Measurements from ENCODE around the gene SF3A2. TPM values are rescaled to one million over a fixed set of nuclear protein-coding genes. Genes with fewer than 3 reads are reported as not detected.
A peak's percentile ranks its signal among the peaks of the same experiment; 100 is the strongest.

The SF3A2 gene
- total and polyA plus RNA-seq, 4 donors = 29.2 to 97.8 (median 56.3) TPM

- H3K4me3 ChIP-seq (ENCODE audit: low read depth, low read length) = no peak overlapping the region
- WGBS (ENCODE audit: insufficient coverage) = 72% methylated on average over 26 of the region's 28 CpGs
- H3K4me1 ChIP-seq (ENCODE audit: control insufficient read depth, insufficient read depth, low read length) = peaks cover 28% of the 10 kb centered on the region
- H3K9me3 ChIP-seq (ENCODE audit: control insufficient read depth, insufficient read depth, low read length) = no peaks in the 10 kb centered on the region
- peaks cover 4% of the 10 kb centered on the region for H3K36me3 ChIP-seq (ENCODE audit: control insufficient read depth, insufficient read depth, low read length)
- no peak for DNase-seq (ENCODE audit: low read depth in 4 of 6, low spot score in 6 of 6)
- peaks cover 53% of the 10 kb centered on the region for H3K27me3 ChIP-seq (ENCODE audit: control insufficient read depth, insufficient read depth, low read length)
- H3K27ac ChIP-seq (ENCODE audit: low read depth, low read length) = no peak overlapping the region
These were observed 52.4 kb downstream of the SF3A2 start for GRCh38 chr19:2288818-2289713.

DNA sequence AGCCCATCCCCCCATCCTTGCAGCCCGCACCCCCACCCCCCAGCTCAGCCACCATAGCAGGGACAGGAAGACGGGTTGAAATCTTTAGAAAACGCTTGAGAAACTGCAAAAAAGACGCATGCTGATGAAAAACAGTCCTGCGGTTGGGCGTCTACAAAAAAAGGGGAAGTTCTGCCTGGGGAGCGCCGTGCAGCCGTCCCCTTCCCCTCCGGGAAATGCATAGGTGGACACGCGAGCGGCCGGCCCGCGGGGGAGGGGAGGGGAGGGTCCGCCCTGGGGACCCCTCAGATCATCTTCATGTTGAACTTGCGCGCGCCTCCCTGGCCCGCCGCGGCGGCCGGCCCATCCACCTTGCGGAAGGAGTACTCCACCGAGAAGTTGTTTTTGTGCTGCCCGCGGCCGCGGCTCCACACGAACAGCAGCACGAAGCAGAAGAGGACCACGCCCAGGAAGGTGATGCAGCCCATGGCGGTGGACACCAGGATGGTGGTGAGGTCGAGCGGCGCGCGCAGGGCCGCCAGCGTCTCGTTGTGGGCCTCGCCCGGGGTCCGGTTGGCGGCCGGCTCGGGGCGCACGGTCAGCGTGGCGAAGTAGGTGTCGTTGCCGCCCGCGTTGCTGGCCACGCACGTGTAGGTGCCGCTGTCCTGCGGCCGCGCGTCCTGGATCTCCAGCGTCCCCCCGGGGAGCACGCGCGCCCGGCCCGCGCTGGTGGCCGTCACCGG, 53.3 kb downstream of the SF3A2 start:
- Histone ChIP-seq H3K27me3 (ENCODE audit: control insufficient read depth, insufficient read depth, low read length) (peaks cover 59% of the 10 kb centered on the region), H3K4me1 (ENCODE audit: control insufficient read depth, insufficient read depth, low read length) (peaks cover 36% of the 10 kb centered on the region), H3K27ac (ENCODE audit: low read depth, low read length) (no peak overlapping the region), H3K9me3 (ENCODE audit: control insufficient read depth, insufficient read depth, low read length) (no peaks in the 10 kb centered on the region), H3K36me3 (ENCODE audit: control insufficient read depth, insufficient read depth, low read length) (peaks cover 4% of the 10 kb centered on the region), H3K4me3 (ENCODE audit: low read depth, low read length) (no peak overlapping the region)
- no peak for DNase-seq (ENCODE audit: low read depth in 4 of 6, low spot score in 6 of 6)
- 4% methylated on average over 69 of the region's 74 CpGs for WGBS (ENCODE audit: insufficient coverage)

GRCh38 chr19:2290441-2291184, 54.0 kb downstream of the SF3A2 start:
- H3K4me3 ChIP-seq (ENCODE audit: low read depth, low read length) = no peak overlapping the region
- H3K4me1 ChIP-seq (ENCODE audit: control insufficient read depth, insufficient read depth, low read length) = peaks cover 43% of the 10 kb centered on the region
- H3K27me3 ChIP-seq (ENCODE audit: control insufficient read depth, insufficient read depth, low read length) = peaks cover 59% of the 10 kb centered on the region
- DNase-seq (ENCODE audit: low read depth in 4 of 6, low spot score in 6 of 6) = peak in 1 of 6 donors; percentile 8
- peaks cover 4% of the 10 kb centered on the region for H3K36me3 ChIP-seq (ENCODE audit: control insufficient read depth, insufficient read depth, low read length)
- 5% methylated on average over 82 of the region's 82 CpGs for WGBS (ENCODE audit: insufficient coverage)
- no peaks in the 10 kb centered on the region for H3K9me3 ChIP-seq (ENCODE audit: control insufficient read depth, insufficient read depth, low read length)
- H3K27ac ChIP-seq (ENCODE audit: low read depth, low read length) = no peak overlapping the region

DNA sequence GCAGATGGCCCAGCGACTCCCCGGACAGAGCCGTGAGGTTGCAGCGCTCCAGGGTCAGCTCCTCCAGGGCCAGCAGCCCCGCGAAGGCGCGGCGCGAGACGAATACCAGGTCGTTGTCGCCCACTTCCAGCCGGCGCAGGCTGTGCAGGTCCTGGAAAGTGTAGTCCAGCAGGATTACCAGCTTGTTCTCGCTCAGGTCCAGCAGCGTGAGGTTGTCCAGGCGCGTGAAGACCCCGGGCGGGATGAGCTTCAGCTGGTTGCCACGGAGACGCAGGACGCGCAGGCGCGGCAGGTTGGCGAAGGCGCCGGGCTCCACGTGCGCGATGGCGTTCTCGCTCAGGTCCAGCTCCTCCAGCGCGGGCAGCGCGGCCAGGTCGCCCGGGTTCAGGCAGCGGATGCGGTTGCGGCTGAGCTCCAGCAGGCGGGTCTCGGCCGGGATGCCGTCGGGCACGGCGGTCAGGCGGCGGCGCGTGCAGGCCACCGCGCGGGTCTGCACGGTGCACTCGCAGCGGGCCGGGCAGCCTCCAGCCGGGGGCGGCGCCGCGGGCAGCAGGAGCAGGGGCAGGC, 54.6 kb downstream of the SF3A2 start:
- peak in 2 of 6 donors; percentile 70 to 91 for DNase-seq (ENCODE audit: low read depth in 4 of 6, low spot score in 6 of 6)
- Histone ChIP-seq H3K27me3 (ENCODE audit: control insufficient read depth, insufficient read depth, low read length) (peaks cover 61% of the 10 kb centered on the region), H3K36me3 (ENCODE audit: control insufficient read depth, insufficient read depth, low read length) (peaks cover 4% of the 10 kb centered on the region), H3K9me3 (ENCODE audit: control insufficient read depth, insufficient read depth, low read length) (no peaks in the 10 kb centered on the region), H3K4me3 (ENCODE audit: low read depth, low read length) (no peak overlapping the region), H3K4me1 (ENCODE audit: control insufficient read depth, insufficient read depth, low read length) (peaks cover 47% of the 10 kb centered on the region), H3K27ac (ENCODE audit: low read depth, low read length) (no peak overlapping the region)
- WGBS (ENCODE audit: insufficient coverage) = under 1% methylated on average over 67 of the region's 67 CpGs

- Histone ChIP-seq H3K9me3 (ENCODE audit: control insufficient read depth, insufficient read depth, low read length) (no peaks in the 10 kb centered on the region), H3K27ac (ENCODE audit: low read depth, low read length) (peak overlapping the region; percentile 67), H3K36me3 (ENCODE audit: control insufficient read depth, insufficient read depth, low read length) (peaks cover 4% of the 10 kb centered on the region), H3K4me1 (ENCODE audit: control insufficient read depth, insufficient read depth, low read length) (peaks cover 38% of the 10 kb centered on the region), H3K4me3 (ENCODE audit: low read depth, low read length) (no peak overlapping the region), H3K27me3 (ENCODE audit: control insufficient read depth, insufficient read depth, low read length) (peaks cover 39% of the 10 kb centered on the region)
- 12% methylated on average over 26 of the region's 26 CpGs for WGBS (ENCODE audit: insufficient coverage)
- peak in 3 of 6 donors; percentile 31 to 73 (median 60) for DNase-seq (ENCODE audit: low read depth in 4 of 6, low spot score in 6 of 6)
These were observed 58.2 kb downstream of the SF3A2 start for GRCh38 chr19:2294687-2295335.

DNA sequence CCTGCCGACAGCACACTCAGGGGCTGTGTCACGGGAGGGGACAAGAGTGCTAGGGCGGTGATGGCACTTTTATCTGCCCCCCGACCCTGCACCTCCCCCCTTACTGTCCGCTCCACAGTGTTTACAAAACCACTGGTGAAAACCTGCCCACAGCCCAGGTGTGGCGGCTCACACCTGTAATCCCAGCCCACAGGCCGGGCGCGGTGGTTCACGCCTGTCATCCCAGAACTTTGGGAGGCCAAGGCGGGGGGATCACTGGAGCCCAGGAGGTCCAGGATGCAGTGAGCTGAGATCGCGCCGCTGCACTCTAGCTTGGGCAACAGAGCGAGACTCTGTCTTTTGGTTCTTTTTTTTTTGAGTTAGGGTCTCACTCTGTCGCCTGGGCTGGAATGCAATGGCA, 59.5 kb downstream of the SF3A2 start:
- no peaks in the 10 kb centered on the region for H3K9me3 ChIP-seq (ENCODE audit: control insufficient read depth, insufficient read depth, low read length)
- WGBS (ENCODE audit: insufficient coverage) = 87% methylated on average over 11 of the region's 16 CpGs
- peaks cover 2% of the 10 kb centered on the region for H3K36me3 ChIP-seq (ENCODE audit: control insufficient read depth, insufficient read depth, low read length)
- no peak overlapping the region for H3K4me3 ChIP-seq (ENCODE audit: low read depth, low read length)
- H3K4me1 ChIP-seq (ENCODE audit: control insufficient read depth, insufficient read depth, low read length) = peaks cover 26% of the 10 kb centered on the region
- H3K27me3 ChIP-seq (ENCODE audit: control insufficient read depth, insufficient read depth, low read length) = peaks cover 26% of the 10 kb centered on the region
- DNase-seq (ENCODE audit: low read depth in 4 of 6, low spot score in 6 of 6) = no peak
- H3K27ac ChIP-seq (ENCODE audit: low read depth, low read length) = no peak overlapping the region

Small RNA genes within 50 kb of the gene (small RNA-seq; reads per million reads assigned to genes)
- gene MIR1227 (ENCODE audit: low replicate concordance) = not detected

Other genes starting within 250 kb of the SF3A2 start
- 10 to 100 TPM; 45.6 to 49.9 TPM for gene BTBD2, start 221.1 kb upstream of the SF3A2 start, total RNA-seq
- 100 to 1,000 TPM; 172 to 183 TPM for gene BTBD2, start 221.1 kb upstream of the SF3A2 start, polyA plus RNA-seq (ENCODE audit: insufficient read length in 2 of 2)
- gene MKNK2, start 185.6 kb upstream of the SF3A2 start, total RNA-seq = 10 to 100 TPM; 22.2 to 61.2 TPM
- gene MKNK2, start 185.6 kb upstream of the SF3A2 start, polyA plus RNA-seq (ENCODE audit: insufficient read length in 2 of 2) = 10 to 100 TPM; 54.4 to 66.0 TPM
- 10 to 100 TPM; 13.3 to 15.1 TPM for gene MOB3A, start 140.5 kb upstream of the SF3A2 start, total RNA-seq
- 10 to 100 TPM; 30.8 to 39.4 TPM for gene MOB3A, start 140.5 kb upstream of the SF3A2 start, polyA plus RNA-seq (ENCODE audit: insufficient read length in 2 of 2)
- 10 to 100 TPM in 1 of 2 donors, 1 to 10 TPM in 1; 7.2 to 14.9 TPM for gene IZUMO4, start 139.9 kb upstream of the SF3A2 start, total RNA-seq
- 10 to 100 TPM; 17.3 to 20.3 TPM for gene IZUMO4, start 139.9 kb upstream of the SF3A2 start, polyA plus RNA-seq (ENCODE audit: insufficient read length in 2 of 2)
- 10 to 100 TPM; 65.1 to 70.6 TPM for gene AP3D1, start 85.3 kb upstream of the SF3A2 start, total RNA-seq
- 100 to 1,000 TPM; 156 to 165 TPM for gene AP3D1, start 85.3 kb upstream of the SF3A2 start, polyA plus RNA-seq (ENCODE audit: insufficient read length in 2 of 2)
- gene DOT1L, start 72.9 kb upstream of the SF3A2 start, total RNA-seq = 1 to 10 TPM; 5.3 to 8.2 TPM
- 10 to 100 TPM; 40.3 to 45.3 TPM for gene DOT1L, start 72.9 kb upstream of the SF3A2 start, polyA plus RNA-seq (ENCODE audit: insufficient read length in 2 of 2)
- gene PLEKHJ1, start 495 bp upstream of the SF3A2 start, total RNA-seq = 10 to 100 TPM; 46.5 to 70.9 TPM
- gene PLEKHJ1, start 495 bp upstream of the SF3A2 start, polyA plus RNA-seq (ENCODE audit: insufficient read length in 2 of 2) = 100 to 1,000 TPM in 1 of 2 donors, 10 to 100 TPM in 1; 97.5 to 106 TPM
- gene AMH, start 12.5 kb downstream of the SF3A2 start, total RNA-seq = 1 to 10 TPM; 2.8 to 3.3 TPM
- 10 to 100 TPM in 1 of 2 donors, 1 to 10 TPM in 1; 3.9 to 12.3 TPM for gene AMH, start 12.5 kb downstream of the SF3A2 start, polyA plus RNA-seq (ENCODE audit: insufficient read length in 2 of 2)
- gene JSRP1, start 19.6 kb downstream of the SF3A2 start, total RNA-seq = under 1 TPM; 0.33 to 0.69 TPM
- under 1 TPM; 0.74 to 0.90 TPM for gene JSRP1, start 19.6 kb downstream of the SF3A2 start, polyA plus RNA-seq (ENCODE audit: insufficient read length in 2 of 2)
- under 1 TPM in 1 of 2 donors, not detected in 1; 0.20 TPM for gene PEAK3, start 45.4 kb downstream of the SF3A2 start, total RNA-seq
- gene PEAK3, start 45.4 kb downstream of the SF3A2 start, polyA plus RNA-seq (ENCODE audit: insufficient read length in 2 of 2) = under 1 TPM; 0.11 to 0.16 TPM
- 1 to 10 TPM in 1 of 2 donors, under 1 TPM in 1; 0.94 to 2.9 TPM for gene LINGO3, start 71.3 kb downstream of the SF3A2 start, total RNA-seq
- gene LINGO3, start 71.3 kb downstream of the SF3A2 start, polyA plus RNA-seq (ENCODE audit: insufficient read length in 2 of 2) = 1 to 10 TPM; 6.3 to 7.4 TPM
- 100 to 1,000 TPM in 1 of 2 donors, 10 to 100 TPM in 1; 48.2 to 124 TPM for gene LSM7, start 91.8 kb downstream of the SF3A2 start, total RNA-seq
- 100 to 1,000 TPM; 154 to 165 TPM for gene LSM7, start 91.8 kb downstream of the SF3A2 start, polyA plus RNA-seq (ENCODE audit: insufficient read length in 2 of 2)
- 10 to 100 TPM; 30.2 to 45.3 TPM for gene SPPL2B, start 91.9 kb downstream of the SF3A2 start, total RNA-seq
- gene SPPL2B, start 91.9 kb downstream of the SF3A2 start, polyA plus RNA-seq (ENCODE audit: insufficient read length in 2 of 2) = 100 to 1,000 TPM; 101 to 140 TPM
- under 1 TPM; 0.33 to 0.59 TPM for gene TMPRSS9, start 123.4 kb downstream of the SF3A2 start, total RNA-seq
- 1 to 10 TPM; 2.1 to 3.8 TPM for gene TMPRSS9, start 123.4 kb downstream of the SF3A2 start, polyA plus RNA-seq (ENCODE audit: insufficient read length in 2 of 2)
- 10 to 100 TPM; 20.5 to 90.5 TPM for gene TIMM13, start 190.8 kb downstream of the SF3A2 start, total RNA-seq
- gene TIMM13, start 190.8 kb downstream of the SF3A2 start, polyA plus RNA-seq (ENCODE audit: insufficient read length in 2 of 2) = 100 to 1,000 TPM; 121 to 122 TPM
- gene LMNB2, start 220.1 kb downstream of the SF3A2 start, total RNA-seq = 10 to 100 TPM; 24.9 to 41.7 TPM
- gene LMNB2, start 220.1 kb downstream of the SF3A2 start, polyA plus RNA-seq (ENCODE audit: insufficient read length in 2 of 2) = 10 to 100 TPM; 56.8 to 57.8 TPM
- gene GADD45B, start 239.3 kb downstream of the SF3A2 start, total RNA-seq = 10 to 100 TPM; 21.9 to 50.1 TPM
- gene GADD45B, start 239.3 kb downstream of the SF3A2 start, polyA plus RNA-seq (ENCODE audit: insufficient read length in 2 of 2) = 10 to 100 TPM in 1 of 2 donors, 1 to 10 TPM in 1; 5.3 to 13.6 TPM